ENCODE results near the gene UST. TPM values are rescaled to one million over a fixed set of nuclear protein-coding genes. Genes with fewer than 3 reads are reported as not detected.

Gene UST
- total RNA-seq, 1 experiment from 2014 or later = 6.1 TPM

- ChIA-PET POLR2A (no interaction called here), RAD21 (ENCODE audit: low non-redundant PET in 1 of 2, low total read pairs in 2 of 2, uncharacterized antibody in 2 of 2, unreplicated experiment in 2 of 2) (no interaction called here), CTCF (no interaction called here)
- no peaks in the 10 kb centered on the region for H4K20me1 ChIP-seq (ENCODE audit: insufficient read depth)
- DNase-seq (ENCODE audit: low read depth, low spot score) (no peak), ATAC-seq (no peak)
- no peaks in the 10 kb centered on the region for H3K36me3 ChIP-seq (ENCODE audit: control insufficient read depth in 1 of 2, insufficient read depth in 2 of 2, low read length in 2 of 2)
- TF ChIP-seq ZNF274 (IDR thresholded peaks at IDR 0.05; ENCODE audit: low read depth, low read length) = no peak
- no peak for TF ChIP-seq CEBPB (IDR thresholded peaks at IDR 0.05; ENCODE audit: low read depth)
- TF ChIP-seq EZH2 (IDR thresholded peaks at IDR 0.05) = no peak
- no peak for TF ChIP-seq POLR2AphosphoS5 (IDR thresholded peaks at IDR 0.05; ENCODE audit: low read depth, low read length)
- no peak for TF ChIP-seq TCF7L2 (IDR thresholded peaks at IDR 0.05; ENCODE audit: borderline replicate concordance, extremely low read depth, insufficient read depth, insufficient read length)
- no peak for TF ChIP-seq CTCF (IDR thresholded peaks at IDR 0.05 in 2 of 3, conservative IDR thresholded peaks at IDR 0.05 in 1 of 3; ENCODE audit: borderline replicate concordance in 1 of 3, insufficient read depth in 1 of 3, low read depth in 2 of 3, low read length in 2 of 3)
- no peak for TF ChIP-seq SRF (IDR thresholded peaks at IDR 0.05; ENCODE audit: low read depth)
- TF ChIP-seq SP1 (IDR thresholded peaks at IDR 0.05; ENCODE audit: low read depth) = no peak
- TF ChIP-seq EZH2phosphoT487 (IDR thresholded peaks at IDR 0.05; ENCODE audit: borderline replicate concordance) = no peak
- TF ChIP-seq, protein P1, sequence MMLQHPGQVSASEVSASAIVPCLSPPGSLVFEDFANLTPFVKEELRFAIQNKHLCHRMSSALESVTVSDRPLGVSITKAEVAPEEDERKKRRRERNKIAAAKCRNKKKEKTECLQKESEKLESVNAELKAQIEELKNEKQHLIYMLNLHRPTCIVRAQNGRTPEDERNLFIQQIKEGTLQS (IDR thresholded peaks at IDR 0.05) = no peak
- no peak for TF ChIP-seq POLR2A (IDR thresholded peaks at IDR 0.05; ENCODE audit: borderline replicate concordance, extremely low read depth, insufficient read depth, insufficient read length)
- no peak for TF ChIP-seq SIN3A (IDR thresholded peaks at IDR 0.05; ENCODE audit: low read depth)
- no peaks in the 10 kb centered on the region for H3K9me3 ChIP-seq (ENCODE audit: control insufficient read depth in 1 of 2, insufficient read depth in 1 of 2, low read depth in 1 of 2, low read length in 2 of 2)
- no peak overlapping the region for H2AFZ ChIP-seq (ENCODE audit: low read depth, low read length, poor library complexity, severe bottlenecking)
- H3K27ac ChIP-seq (ENCODE audit: low read depth, low read length) = no peak overlapping the region
- no peak overlapping the region for H3K4me3 ChIP-seq (replicated peaks in 1 of 2; ENCODE audit: low read depth in 1 of 2, low read length in 2 of 2)
- BruUV-seq (replicated peaks) = no TSS peak
- no peaks in the 10 kb centered on the region for H3K9me2 ChIP-seq (ENCODE audit: insufficient read depth)
- H3K27me3 ChIP-seq (ENCODE audit: insufficient read depth, low read length) = no peaks in the 10 kb centered on the region
- peaks cover 0 to 6% of the 10 kb centered on the region in 2 experiments; a peak in 1 of 4 replicates for H3K4me1 ChIP-seq (ENCODE audit: control insufficient read depth in 1 of 2, insufficient read depth in 2 of 2, low read length in 2 of 2)
- H3K79me2 ChIP-seq (ENCODE audit: insufficient read depth, low read length) = no peaks in the 10 kb centered on the region
- H3K9ac ChIP-seq (ENCODE audit: low read length) = no peak overlapping the region
- intact Hi-C loops (cut with micrococcal nuclease) = loop anchor here (10.0 kb wide), 1 partner anchor 712 kb away; no protein-coding TSS in a partner anchor
- no peak overlapping the region for H3K4me2 ChIP-seq (ENCODE audit: low read length)
These were observed 29.8 kb downstream of the UST start for GRCh38 chr6:148776321-148777308.
